Endothelial cell of umbilical vein (primary cell): ENCODE results near the gene ENTPD6. TPM values are rescaled to one million over a fixed set of nuclear protein-coding genes. Genes with fewer than 3 reads are reported as not detected.

Experiments used
- BruUV-seq: library from RNA; stranded (reverse); fragments of 400-500 nt; replicated peaks from 2 replicates; lab custom pipeline; 2021; lab: Mats Ljungman, UMichigan
- CTCF ChIA-PET: fragments of 300-600, 350-600 bp; sonication (Branson Sonifier 250); formaldehyde crosslinking; loops from one replicate; lab custom pipeline; 2021; ENCODE audit warnings: antibody characterized with exemption, inconsistent platforms; lab: Charles Lee
- POLR2A ChIA-PET: fragments of 300-600, 350-600 bp; sonication (Branson Sonifier 250); formaldehyde crosslinking; loops from one replicate; lab custom pipeline; 2021; ENCODE audit warnings: antibody characterized with exemption, inconsistent platforms; lab: Charles Lee
- DNase-seq: peaks from one replicate; pipeline ENCODE4 v3.0.0-alpha.2; 2011; ENCODE audit warnings: low read depth, low spot score
- FAIRE-seq: peaks from 2 replicates; lab custom pipeline; 2011; peaks lifted over from hg19 to GRCh38; lab: Jason Lieb, UNC
- H2AFZ ChIP-seq: 2 replicates; pipeline ENCODE4 v1.6.0; 2012; ENCODE audit warnings: low read depth, low read length, control low read depth, inconsistent platforms
- H3K27ac ChIP-seq: 2 replicates; pipeline ENCODE4 v1.5.1; 2011; ENCODE audit warnings: low read depth, mild to moderate bottlenecking, control low read depth, low read length, moderate library complexity; ENCODE audit not compliant: insufficient read depth
- H3K27me3 ChIP-seq, 2 experiments: 2 replicates each; pipeline versions ENCODE4 v1.6.0 to v1.6.1; 2011; ENCODE audit warnings: low read length in 2 of 2, mixed read lengths in 1 of 2; ENCODE audit not compliant: control insufficient read depth in 2 of 2, insufficient read depth in 2 of 2
- H3K36me3 ChIP-seq, 2 experiments: 2 replicates in 1 of 2; 3 replicates in 1 of 2; pipeline ENCODE4 v1.5.1; 2011; ENCODE audit warnings: low read length in 2 of 2, mild to moderate bottlenecking in 1 of 2, moderate library complexity in 1 of 2; ENCODE audit not compliant: control insufficient read depth in 2 of 2, insufficient read depth in 2 of 2; ENCODE audit errors: extremely low read depth in 1 of 2
- H3K4me1 ChIP-seq: 3 replicates; pipeline ENCODE4 v1.5.1; 2011; ENCODE audit warnings: mild to moderate bottlenecking, low read length; ENCODE audit not compliant: control insufficient read depth, insufficient read depth; ENCODE audit errors: extremely low read depth
- H3K4me2 ChIP-seq: 2 replicates; pipeline ENCODE4 v1.6.1; 2011; ENCODE audit warnings: low read length, control low read depth, mixed read lengths; ENCODE audit not compliant: insufficient read depth
- H3K4me3 ChIP-seq, 3 experiments: fragments of 200-600 bp in 1 of 3; sonication (generic), shearing (Covaris generic) in 1 of 3; replicated peaks in 1 of 3; 2 replicates each; pipeline ENCODE4 v1.5.1; 2011 to 2016; ENCODE audit warnings: control low read depth in 3 of 3, low read length in 3 of 3, mild to moderate bottlenecking in 2 of 3, inconsistent platforms in 1 of 3, low read depth in 1 of 3, moderate library complexity in 1 of 3; ENCODE audit not compliant: insufficient read depth in 1 of 3
- H3K79me2 ChIP-seq: 2 replicates; pipeline ENCODE4 v1.6.0; 2012; ENCODE audit warnings: low read length, inconsistent platforms; ENCODE audit not compliant: control insufficient read depth, insufficient read depth
- H3K9ac ChIP-seq: replicated peaks from 2 replicates; pipeline ENCODE3; 2011; ENCODE audit warnings: low read length, control low read depth; ENCODE audit not compliant: insufficient read depth; ENCODE audit errors: extremely low read depth
- H3K9me1 ChIP-seq: replicated peaks from 3 replicates; pipeline ENCODE4 v1.6.0; 2011; ENCODE audit warnings: mild to moderate bottlenecking, low read length; ENCODE audit not compliant: control insufficient read depth, insufficient read depth; ENCODE audit errors: extremely low read depth
- H3K9me3 ChIP-seq: replicated peaks from 2 replicates; pipeline ENCODE4 v1.5.1; 2012; ENCODE audit warnings: low read length, inconsistent platforms; ENCODE audit not compliant: control insufficient read depth, insufficient read depth
- H4K20me1 ChIP-seq: replicated peaks from 2 replicates; pipeline ENCODE3; 2011; ENCODE audit warnings: mild to moderate bottlenecking, low read length; ENCODE audit not compliant: control insufficient read depth, insufficient read depth; ENCODE audit errors: extremely low read depth
- CTCF ChIP-seq, 2 donors: IDR thresholded peaks; 1 replicate in 1 of 2; 2 replicates in 1 of 2; pipeline ENCODE4 v1.5.1; 2011; ENCODE audit warnings: low read length in 2 of 2, mild to moderate bottlenecking in 2 of 2, moderate library complexity in 2 of 2, control low read depth in 1 of 2, inconsistent platforms in 1 of 2, low read depth in 1 of 2; ENCODE audit not compliant: insufficient read depth in 1 of 2; ENCODE audit errors: extremely low read depth in 1 of 2
- EZH2 ChIP-seq: IDR thresholded peaks from 2 replicates; pipeline ENCODE4 v1.6.1; 2012; ENCODE audit warnings: borderline replicate concordance, low read depth, mild to moderate bottlenecking, moderate library complexity, low read length, inconsistent platforms; ENCODE audit not compliant: severe bottlenecking
- FOS ChIP-seq: IDR thresholded peaks from 2 replicates; pipeline ENCODE4 v1.6.1; 2011; ENCODE audit warnings: mild to moderate bottlenecking, low read length, moderate library complexity, borderline replicate concordance; ENCODE audit not compliant: insufficient read depth
- GATA2 ChIP-seq: IDR thresholded peaks from 2 replicates; pipeline ENCODE4 v1.7.0; 2011; ENCODE audit warnings: low read depth, mild to moderate bottlenecking, moderate library complexity, mixed read lengths, low read length; ENCODE audit not compliant: insufficient read length, insufficient read depth
- JUN ChIP-seq: IDR thresholded peaks from 2 replicates; pipeline ENCODE4 v1.6.1; 2011; ENCODE audit warnings: borderline replicate concordance, low read depth; ENCODE audit not compliant: insufficient read length, insufficient read depth
- MYC ChIP-seq: IDR thresholded peaks from one replicate; pipeline ENCODE4 v1.6.1; 2011; ENCODE audit warnings: mild to moderate bottlenecking, low read depth, low read length
- POLR2A ChIP-seq: IDR thresholded peaks from 2 replicates; pipeline ENCODE4 v1.6.1; 2012; ENCODE audit warnings: low read depth, mild to moderate bottlenecking, control low read depth, low read length
- POLR2AphosphoS5 ChIP-seq: IDR thresholded peaks from 2 replicates; pipeline ENCODE4 v1.6.1; 2012; ENCODE audit warnings: low read depth, mild to moderate bottlenecking, control low read depth, low read length, moderate library complexity; ENCODE audit not compliant: insufficient read depth
- dilution Hi-C: fragments of 300-500 bp; cut with MboI; formaldehyde crosslinking; loops from one replicate; pipeline ENCODE4 v1.15.0; 2019; ENCODE audit warnings: low sequenced_read_pairs; ENCODE audit not compliant: extremely low pct_ligation_motif_present
- intact Hi-C: fragments of 100-400 bp; cut with micrococcal nuclease; formaldehyde crosslinking; loops from one replicate; pipeline ENCODE4 v1.10.0; 2022
- polyA plus RNA-seq, 4 experiments: library from polyadenylated mRNA; depleted of rRNA in 3 of 4; stranded (reverse) in 3 of 4; unstranded in 1 of 4; fragments of >200 nt; gene quantifications; 2 replicates each; pipeline versions ENCODE4 v1.2.1 to v1.2.3, GENCODE V29; 2011 to 2012; ENCODE audit warnings: missing spikeins in 1 of 4
- total RNA-seq: library from RNA; stranded (reverse); gene quantifications from 2 replicates; pipeline ENCODE4 v1.2.3, GENCODE V29; 2021
- TF ChIP-seq, protein P1 (sequence below): IDR thresholded peaks from 2 replicates; pipeline ENCODE4 v1.6.1; 2011; ENCODE audit not compliant: insufficient read depth, insufficient read length

ENTPD6 gene
- total and polyA plus RNA-seq, 2 donors (not counting 3 experiments of a cell fraction or from before 2014, with no cell fraction given): 51.2 to 86.3 TPM

- DNase-seq (no peak), FAIRE-seq (no peak)
- Histone ChIP-seq H3K4me2 (no peak overlapping the region), H3K9me3 (no peaks in the 10 kb centered on the region), H3K4me1 (peaks cover 18% of the 10 kb centered on the region), H3K9me1 (no peaks in the 10 kb centered on the region), H2AFZ (no peak overlapping the region), H3K4me3 (no peak overlapping the region), H3K27ac (no peak overlapping the region), H3K79me2 (no peaks in the 10 kb centered on the region), H3K9ac (no peak overlapping the region), H4K20me1 (no peaks in the 10 kb centered on the region), H3K36me3 (peaks cover 0 to 3% of the 10 kb centered on the region in 2 experiments), H3K27me3 (no peaks in the 10 kb centered on the region)
- intact Hi-C loops: no loop called here
- POLR2A ChIA-PET: no interaction called here
- dilution Hi-C loops: no loop called here
- no TSS peak for BruUV-seq
- CTCF ChIA-PET: interaction anchor here (2.2 to 9.7 kb wide), 2 partner anchors 21 to 173 kb away, joined by 7 to 93 read pairs; partner anchors contain the start of gene PYGB
- TF ChIP-seq POLR2AphosphoS5 (no peak), JUN (no peak), MYC (no peak)
Observed at GRCh38 chr20:25225642-25226432, 30.3 kb downstream of the ENTPD6 start.

- H3K4me2 ChIP-seq: no peak overlapping the region
- H3K9ac ChIP-seq: no peak overlapping the region
- H3K4me1 ChIP-seq: peaks cover 18% of the 10 kb centered on the region
- intact Hi-C loops (no loop called here), dilution Hi-C loops (no loop called here)
- TF ChIP-seq JUN (no peak), EZH2 (no peak), MYC (no peak), POLR2AphosphoS5 (no peak), CTCF (IDR thresholded peaks at IDR 0.05; ENCODE audit: extremely low read depth in 1 of 2, insufficient read depth in 1 of 2, low read depth in 1 of 2, low read length in 2 of 2) (no peak), FOS (no peak), GATA2 (no peak), POLR2A (no peak)
- TF ChIP-seq, protein P1, sequence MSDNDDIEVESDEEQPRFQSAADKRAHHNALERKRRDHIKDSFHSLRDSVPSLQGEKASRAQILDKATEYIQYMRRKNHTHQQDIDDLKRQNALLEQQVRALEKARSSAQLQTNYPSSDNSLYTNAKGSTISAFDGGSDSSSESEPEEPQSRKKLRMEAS: no peak
- FAIRE-seq: no peak
- no peaks in the 10 kb centered on the region for H3K9me3 ChIP-seq
- ChIA-PET POLR2A (no interaction called here), CTCF (interaction anchor here (2.2 to 9.7 kb wide), 2 partner anchors 20 to 172 kb away, joined by 7 to 93 read pairs; partner anchors contain the start of gene PYGB)
- H3K36me3 ChIP-seq: peaks cover 0 to 3% of the 10 kb centered on the region in 2 experiments
- no peaks in the 10 kb centered on the region for H3K9me1 ChIP-seq
- no peaks in the 10 kb centered on the region for H3K79me2 ChIP-seq
- no peaks in the 10 kb centered on the region for H3K27me3 ChIP-seq
- H3K4me3 ChIP-seq: no peak overlapping the region
- H2AFZ ChIP-seq: no peak overlapping the region
- peak; percentile 14 for DNase-seq
- H3K27ac ChIP-seq: no peak overlapping the region
- no peaks in the 10 kb centered on the region for H4K20me1 ChIP-seq
- BruUV-seq: TSS peak; percentile 43
Observed at GRCh38 chr20:25226433-25227316, 31.2 kb downstream of the ENTPD6 start.
